ENCODE results near the gene RHOT2.

DNA sequence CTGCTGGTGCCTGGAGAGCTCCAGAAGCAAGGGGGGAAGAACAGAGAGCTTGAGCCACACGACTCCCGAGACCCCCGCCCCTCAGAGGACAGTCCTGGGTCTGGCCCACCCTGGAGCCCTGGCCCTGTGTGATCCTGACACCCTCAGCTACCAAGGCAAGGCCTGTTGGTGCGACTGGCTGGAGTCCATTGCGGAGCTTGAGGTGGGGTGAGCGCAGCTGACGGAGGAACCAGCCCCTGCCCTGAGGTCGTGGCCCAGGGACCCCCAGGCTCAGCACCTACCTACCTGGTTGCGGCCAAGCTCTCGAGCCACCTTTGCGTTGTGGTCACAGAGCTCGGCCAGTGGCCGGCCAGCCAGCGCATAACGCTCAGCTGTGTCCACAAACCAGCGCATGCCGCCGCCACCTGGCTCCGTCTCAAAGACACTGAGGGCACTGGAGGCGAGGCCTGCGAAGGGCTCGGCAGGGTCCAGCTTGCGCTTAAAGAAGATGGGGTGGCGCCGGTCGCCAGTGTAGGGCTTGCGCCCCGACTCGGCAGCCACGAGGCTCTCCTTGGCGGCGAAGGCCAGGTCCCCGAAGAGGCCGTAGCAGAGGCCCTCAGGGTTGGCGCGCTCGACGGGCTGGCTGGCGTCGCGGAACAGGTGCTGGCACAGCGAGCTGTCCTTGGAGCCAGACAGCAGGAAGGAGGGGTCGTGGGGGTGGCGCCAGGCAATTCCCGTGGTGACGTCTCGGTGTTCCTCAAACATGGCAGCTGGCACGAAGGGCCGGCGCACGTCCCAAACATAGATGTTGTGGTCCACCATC, 18.7 kb downstream of the RHOT2 start:
- no peak for TF ChIP-seq RAD51 (IDR thresholded peaks at IDR 0.05; ENCODE audit: borderline replicate concordance, low read depth)
- no peak for TF ChIP-seq ZNF212 (CRISPR knock-in tag; IDR thresholded peaks at IDR 0.05)
- no peak for TF ChIP-seq LARP7 (IDR thresholded peaks at IDR 0.05)
- TF ChIP-seq, protein P1, sequence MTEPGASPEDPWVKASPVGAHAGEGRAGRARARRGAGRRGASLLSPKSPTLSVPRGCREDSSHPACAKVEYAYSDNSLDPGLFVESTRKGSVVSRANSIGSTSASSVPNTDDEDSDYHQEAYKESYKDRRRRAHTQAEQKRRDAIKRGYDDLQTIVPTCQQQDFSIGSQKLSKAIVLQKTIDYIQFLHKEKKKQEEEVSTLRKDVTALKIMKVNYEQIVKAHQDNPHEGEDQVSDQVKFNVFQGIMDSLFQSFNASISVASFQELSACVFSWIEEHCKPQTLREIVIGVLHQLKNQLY (CRISPR knock-in tag; conservative IDR thresholded peaks at IDR 0.05), result no peak
- TF ChIP-seq, protein P2, sequence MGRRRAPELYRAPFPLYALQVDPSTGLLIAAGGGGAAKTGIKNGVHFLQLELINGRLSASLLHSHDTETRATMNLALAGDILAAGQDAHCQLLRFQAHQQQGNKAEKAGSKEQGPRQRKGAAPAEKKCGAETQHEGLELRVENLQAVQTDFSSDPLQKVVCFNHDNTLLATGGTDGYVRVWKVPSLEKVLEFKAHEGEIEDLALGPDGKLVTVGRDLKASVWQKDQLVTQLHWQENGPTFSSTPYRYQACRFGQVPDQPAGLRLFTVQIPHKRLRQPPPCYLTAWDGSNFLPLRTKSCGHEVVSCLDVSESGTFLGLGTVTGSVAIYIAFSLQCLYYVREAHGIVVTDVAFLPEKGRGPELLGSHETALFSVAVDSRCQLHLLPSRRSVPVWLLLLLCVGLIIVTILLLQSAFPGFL (CRISPR knock-in tag; IDR thresholded peaks at IDR 0.05), result no peak
- no peak for TF ChIP-seq GTF2F1 (IDR thresholded peaks at IDR 0.05; ENCODE audit: low read depth, low read length)
- TF ChIP-seq, protein P3, sequence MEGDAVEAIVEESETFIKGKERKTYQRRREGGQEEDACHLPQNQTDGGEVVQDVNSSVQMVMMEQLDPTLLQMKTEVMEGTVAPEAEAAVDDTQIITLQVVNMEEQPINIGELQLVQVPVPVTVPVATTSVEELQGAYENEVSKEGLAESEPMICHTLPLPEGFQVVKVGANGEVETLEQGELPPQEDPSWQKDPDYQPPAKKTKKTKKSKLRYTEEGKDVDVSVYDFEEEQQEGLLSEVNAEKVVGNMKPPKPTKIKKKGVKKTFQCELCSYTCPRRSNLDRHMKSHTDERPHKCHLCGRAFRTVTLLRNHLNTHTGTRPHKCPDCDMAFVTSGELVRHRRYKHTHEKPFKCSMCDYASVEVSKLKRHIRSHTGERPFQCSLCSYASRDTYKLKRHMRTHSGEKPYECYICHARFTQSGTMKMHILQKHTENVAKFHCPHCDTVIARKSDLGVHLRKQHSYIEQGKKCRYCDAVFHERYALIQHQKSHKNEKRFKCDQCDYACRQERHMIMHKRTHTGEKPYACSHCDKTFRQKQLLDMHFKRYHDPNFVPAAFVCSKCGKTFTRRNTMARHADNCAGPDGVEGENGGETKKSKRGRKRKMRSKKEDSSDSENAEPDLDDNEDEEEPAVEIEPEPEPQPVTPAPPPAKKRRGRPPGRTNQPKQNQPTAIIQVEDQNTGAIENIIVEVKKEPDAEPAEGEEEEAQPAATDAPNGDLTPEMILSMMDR (IDR thresholded peaks at IDR 0.05 in 2 of 3, conservative IDR thresholded peaks at IDR 0.05 in 1 of 3; ENCODE audit: insufficient read depth in 2 of 3, low read depth in 1 of 3, low read length in 3 of 3), result no peak
- no peak for TF ChIP-seq EP300 (IDR thresholded peaks at IDR 0.05; ENCODE audit: low read length)
- TF ChIP-seq EGR1 (conservative IDR thresholded peaks at IDR 0.05), result no peak

All from K562 (cell line).